Measurements from ENCODE around the gene NHS. TPM values are rescaled to one million over a fixed set of nuclear protein-coding genes. Genes with fewer than 3 reads are reported as not detected.

NHS gene
- total RNA-seq, 2 donors from 2014 or later: 6.0 to 7.3 TPM

DNA sequence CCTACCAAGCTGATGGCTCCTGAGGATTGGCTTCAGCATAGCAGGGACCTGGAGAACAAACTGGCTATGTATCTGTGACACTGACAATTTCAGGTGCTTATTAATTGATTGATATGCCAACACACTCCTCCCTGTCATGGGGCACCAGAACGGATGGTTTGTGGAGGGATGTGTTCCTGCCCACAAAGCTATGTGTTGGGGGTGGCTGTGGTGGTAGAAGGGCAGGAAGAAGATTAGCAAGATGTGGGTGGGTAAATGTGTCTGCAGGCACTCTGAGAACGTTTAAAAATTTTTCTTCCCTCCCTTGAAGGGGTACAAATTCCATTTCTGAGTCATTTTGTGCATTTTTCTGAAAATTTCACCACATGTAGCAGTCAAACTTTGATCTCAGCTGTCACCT, 307.3 kb downstream of the NHS start:
- Histone ChIP-seq H3K4me3 (ENCODE audit: low read length) (no peak overlapping the region), H3K9ac (ENCODE audit: extremely low read depth, low read length, poor library complexity, severe bottlenecking) (no peak overlapping the region), H3K4me1 (ENCODE audit: control insufficient read depth, insufficient read depth, low read length) (no peaks in the 10 kb centered on the region), H3K27ac (ENCODE audit: low read depth, low read length) (no peak overlapping the region), H3K36me3 (ENCODE audit: control insufficient read depth, insufficient read depth, low read length) (no peaks in the 10 kb centered on the region), H3K27me3 (ENCODE audit: control insufficient read depth, insufficient read depth, low read length, poor library complexity, severe bottlenecking) (no peaks in the 10 kb centered on the region), H3K9me3 (ENCODE audit: control insufficient read depth, low read length) (no peaks in the 10 kb centered on the region)
- WGBS, 2 experiments (ENCODE audit: insufficient coverage in 1 of 2, insufficient read length in 1 of 2): 89% methylated on average over 2 of the region's 2 CpGs; no CpG with 5 or more reads in 1 of the 2 experiments
- H3K36me3 Mint-ChIP-seq (ENCODE audit: low read depth): no peaks in the 10 kb centered on the region
- no peak overlapping the region for H3K4me3 Mint-ChIP-seq
- H3K27ac Mint-ChIP-seq: no peak overlapping the region
- TF ChIP-seq, protein P1, sequence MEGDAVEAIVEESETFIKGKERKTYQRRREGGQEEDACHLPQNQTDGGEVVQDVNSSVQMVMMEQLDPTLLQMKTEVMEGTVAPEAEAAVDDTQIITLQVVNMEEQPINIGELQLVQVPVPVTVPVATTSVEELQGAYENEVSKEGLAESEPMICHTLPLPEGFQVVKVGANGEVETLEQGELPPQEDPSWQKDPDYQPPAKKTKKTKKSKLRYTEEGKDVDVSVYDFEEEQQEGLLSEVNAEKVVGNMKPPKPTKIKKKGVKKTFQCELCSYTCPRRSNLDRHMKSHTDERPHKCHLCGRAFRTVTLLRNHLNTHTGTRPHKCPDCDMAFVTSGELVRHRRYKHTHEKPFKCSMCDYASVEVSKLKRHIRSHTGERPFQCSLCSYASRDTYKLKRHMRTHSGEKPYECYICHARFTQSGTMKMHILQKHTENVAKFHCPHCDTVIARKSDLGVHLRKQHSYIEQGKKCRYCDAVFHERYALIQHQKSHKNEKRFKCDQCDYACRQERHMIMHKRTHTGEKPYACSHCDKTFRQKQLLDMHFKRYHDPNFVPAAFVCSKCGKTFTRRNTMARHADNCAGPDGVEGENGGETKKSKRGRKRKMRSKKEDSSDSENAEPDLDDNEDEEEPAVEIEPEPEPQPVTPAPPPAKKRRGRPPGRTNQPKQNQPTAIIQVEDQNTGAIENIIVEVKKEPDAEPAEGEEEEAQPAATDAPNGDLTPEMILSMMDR (conservative IDR thresholded peaks at IDR 0.05): no peak
- peaks cover 7% of the 10 kb centered on the region for H3K4me1 Mint-ChIP-seq
- DNase-seq: no peak
- H3K27me3 Mint-ChIP-seq (ENCODE audit: insufficient read depth): no peaks in the 10 kb centered on the region
- no peaks in the 10 kb centered on the region for H3K9me3 Mint-ChIP-seq

DNA sequence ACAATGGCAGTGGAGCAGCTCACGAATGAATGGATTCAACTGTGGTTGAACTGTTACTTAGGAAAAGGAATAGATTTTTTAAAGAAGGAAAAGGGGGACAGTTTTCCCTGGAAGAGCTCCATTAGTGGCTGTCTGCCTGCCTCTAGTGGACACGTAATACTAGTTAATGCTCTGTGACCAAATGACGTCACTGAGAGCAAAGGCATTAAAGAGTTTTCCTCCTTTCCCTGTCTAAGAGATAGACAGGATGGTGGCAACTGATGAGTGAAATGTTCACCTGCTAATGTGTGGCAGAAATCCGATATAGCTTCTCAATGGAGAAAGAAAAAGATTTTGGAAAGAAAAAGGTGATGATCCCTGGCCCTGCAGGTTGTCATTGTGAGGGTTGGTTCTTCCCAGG, 310.0 kb downstream of the NHS start:
- Mint-ChIP-seq H3K27ac (no peak overlapping the region), H3K4me3 (no peak overlapping the region), H3K9me3 (no peaks in the 10 kb centered on the region), H3K36me3 (ENCODE audit: low read depth) (no peaks in the 10 kb centered on the region), H3K27me3 (ENCODE audit: insufficient read depth) (no peaks in the 10 kb centered on the region), H3K4me1 (peaks cover 5% of the 10 kb centered on the region)
- Histone ChIP-seq H3K4me3 (ENCODE audit: low read length) (no peak overlapping the region), H3K36me3 (ENCODE audit: control insufficient read depth, insufficient read depth, low read length) (no peaks in the 10 kb centered on the region), H3K27me3 (ENCODE audit: control insufficient read depth, insufficient read depth, low read length, poor library complexity, severe bottlenecking) (no peaks in the 10 kb centered on the region), H3K4me1 (ENCODE audit: control insufficient read depth, insufficient read depth, low read length) (no peaks in the 10 kb centered on the region), H3K27ac (ENCODE audit: low read depth, low read length) (no peak overlapping the region), H3K9me3 (ENCODE audit: control insufficient read depth, low read length) (no peaks in the 10 kb centered on the region), H3K9ac (ENCODE audit: extremely low read depth, low read length, poor library complexity, severe bottlenecking) (no peak overlapping the region)
- TF ChIP-seq, protein P1 (conservative IDR thresholded peaks at IDR 0.05): no peak
- WGBS, 2 experiments (ENCODE audit: insufficient coverage in 1 of 2, insufficient read length in 1 of 2): 83% methylated on average over 4 of the region's 4 CpGs; no CpG with 5 or more reads in 1 of the 2 experiments
- DNase-seq: no peak

DNA sequence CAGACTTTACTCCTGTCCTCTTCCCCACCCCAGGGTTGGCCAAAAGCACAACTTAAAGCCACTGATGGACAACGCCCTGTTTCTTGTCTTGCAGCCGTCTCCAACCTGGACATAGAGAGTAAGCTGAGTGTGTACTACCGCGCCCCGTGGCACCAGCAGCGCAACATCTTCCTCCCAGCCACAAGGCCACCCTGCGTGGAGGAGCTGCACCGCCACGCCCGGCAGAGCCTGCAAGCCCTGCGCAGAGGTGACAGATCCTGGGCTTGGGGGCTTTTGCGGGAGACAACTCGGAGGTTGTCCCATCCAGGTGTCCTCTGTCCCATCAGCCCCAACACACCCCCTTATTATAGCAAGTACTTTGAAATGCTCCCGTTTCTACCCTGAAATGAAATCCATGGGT, 312.6 kb downstream of the NHS start:
- H3K27me3 Mint-ChIP-seq (ENCODE audit: insufficient read depth): no peaks in the 10 kb centered on the region
- no peak for DNase-seq
- no peak overlapping the region for H3K4me3 Mint-ChIP-seq
- H3K4me1 Mint-ChIP-seq: peaks cover 2% of the 10 kb centered on the region
- no peaks in the 10 kb centered on the region for H3K9me3 ChIP-seq (ENCODE audit: control insufficient read depth, low read length)
- H3K27ac Mint-ChIP-seq: no peak overlapping the region
- no peak overlapping the region for H3K4me3 ChIP-seq (ENCODE audit: low read length)
- no peaks in the 10 kb centered on the region for H3K9me3 Mint-ChIP-seq
- WGBS, 2 experiments (ENCODE audit: insufficient coverage in 1 of 2, insufficient read length in 1 of 2): 91% methylated on average over 13 of the region's 14 CpGs; no CpG with 5 or more reads in 1 of the 2 experiments
- no peaks in the 10 kb centered on the region for H3K36me3 ChIP-seq (ENCODE audit: control insufficient read depth, insufficient read depth, low read length)
- H3K4me1 ChIP-seq (ENCODE audit: control insufficient read depth, insufficient read depth, low read length): no peaks in the 10 kb centered on the region
- no peak overlapping the region for H3K27ac ChIP-seq (ENCODE audit: low read depth, low read length)
- no peaks in the 10 kb centered on the region for H3K36me3 Mint-ChIP-seq (ENCODE audit: low read depth)
- no peaks in the 10 kb centered on the region for H3K27me3 ChIP-seq (ENCODE audit: control insufficient read depth, insufficient read depth, low read length, poor library complexity, severe bottlenecking)
- TF ChIP-seq, protein P1 (conservative IDR thresholded peaks at IDR 0.05): no peak
- no peak overlapping the region for H3K9ac ChIP-seq (ENCODE audit: extremely low read depth, low read length, poor library complexity, severe bottlenecking)
